ENCODE results near the gene ENPP4.

GRCh38 chr6:46095251-46095650 lies 34.5 kb upstream of the ENPP4 start:
- no peak for TF ChIP-seq CTCF (IDR thresholded peaks at IDR 0.05; ENCODE audit: poor library complexity, severe bottlenecking)
- TF ChIP-seq EZH2 (IDR thresholded peaks at IDR 0.05; ENCODE audit: borderline replicate concordance, insufficient read depth, low read length, poor library complexity, severe bottlenecking), result no peak
- no peak for TF ChIP-seq POLR2AphosphoS5 (IDR thresholded peaks at IDR 0.05)
- TF ChIP-seq MXI1 (conservative IDR thresholded peaks at IDR 0.05; ENCODE audit: poor library complexity, severe bottlenecking), result no peak
- TF ChIP-seq TAF1 (IDR thresholded peaks at IDR 0.05; ENCODE audit: low read depth), result no peak
- TF ChIP-seq SMC3 (conservative IDR thresholded peaks at IDR 0.05; ENCODE audit: poor library complexity), result no peak

All from neural cell (in vitro differentiated cells).